ENCODE data around the gene PRR15.
"Not testable (repeated sequence)": the region's sequence is repeated elsewhere in the genome, so short reads cannot be mapped to it uniquely, and the experiment has no call there.

The PRR15 gene, protein sequence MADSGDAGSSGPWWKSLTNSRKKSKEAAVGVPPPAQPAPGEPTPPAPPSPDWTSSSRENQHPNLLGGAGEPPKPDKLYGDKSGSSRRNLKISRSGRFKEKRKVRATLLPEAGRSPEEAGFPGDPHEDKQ

GRCh38 chr7:29563590-29564495, at the start of gene PRR15:
PRR15 (plus strand) TSS chr7:29563835; CDS start chr7:29566330, 2,495 bp downstream.
- FAIRE-seq, result no peak
- DNase-seq (ENCODE audit: insufficient read length, low spot score), result no peak

GRCh38 chr7:29516491-29516890, 47.1 kb upstream of the PRR15 start:
- no peak for DNase-seq (ENCODE audit: insufficient read length, low spot score)
- no peak for FAIRE-seq

DNA sequence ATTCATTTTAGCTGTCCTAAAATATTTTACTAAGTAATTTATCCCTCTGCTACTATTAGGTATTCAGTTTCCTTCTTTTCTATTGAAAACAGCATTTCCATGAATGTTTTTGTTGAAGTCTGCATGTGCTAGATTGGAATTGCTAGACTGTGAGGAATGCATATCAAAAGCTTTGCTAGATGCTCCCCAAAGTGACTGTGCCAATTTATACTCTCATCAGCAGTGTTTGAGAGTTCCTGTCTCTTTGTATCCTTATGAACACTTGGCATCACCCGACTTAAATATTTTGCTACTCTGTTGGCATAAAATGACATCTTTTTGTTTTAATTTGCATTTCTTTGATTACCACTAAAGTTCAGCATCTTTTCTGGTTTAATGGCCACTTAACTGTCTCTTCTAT, 45.0 kb upstream of the PRR15 start:
- no peak for FAIRE-seq

GRCh38 chr7:29523728-29524127, 39.9 kb upstream of the PRR15 start:
- DNase-seq (ENCODE audit: insufficient read length, low spot score), result no peak
- FAIRE-seq, result no peak

More for the DNA sequence above, 45.0 kb upstream of the PRR15 start:
- DNase-seq (ENCODE audit: insufficient read length, low spot score), result no peak

DNA sequence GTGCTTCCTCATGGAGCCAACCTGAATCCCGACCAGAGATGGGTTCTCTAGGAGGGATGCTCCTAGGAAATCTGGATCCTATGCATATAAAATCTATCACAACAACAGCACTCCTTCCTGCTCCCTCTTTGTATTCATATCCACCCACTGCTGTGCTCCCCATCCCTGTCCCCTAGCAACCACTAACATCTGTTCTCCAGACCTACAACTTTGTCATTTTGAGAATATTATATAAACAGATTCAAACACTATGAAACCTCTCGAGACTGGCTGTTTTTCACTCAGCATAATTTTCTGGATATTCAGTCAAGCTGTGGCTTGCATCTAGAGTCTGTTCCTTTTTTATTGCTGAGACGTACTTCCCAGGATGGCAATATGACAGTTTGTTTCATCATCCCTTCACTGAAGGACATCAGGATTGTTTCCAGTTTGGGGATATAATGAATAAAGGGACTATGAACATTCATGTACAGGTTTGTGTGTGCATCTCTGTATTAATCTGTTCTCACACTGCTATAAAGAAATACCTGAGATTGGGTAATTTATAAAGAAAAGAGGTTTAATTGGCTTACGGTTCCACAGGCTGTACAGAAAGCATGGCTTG, 36.0 kb upstream of the PRR15 start:
- no peak for FAIRE-seq

DNA sequence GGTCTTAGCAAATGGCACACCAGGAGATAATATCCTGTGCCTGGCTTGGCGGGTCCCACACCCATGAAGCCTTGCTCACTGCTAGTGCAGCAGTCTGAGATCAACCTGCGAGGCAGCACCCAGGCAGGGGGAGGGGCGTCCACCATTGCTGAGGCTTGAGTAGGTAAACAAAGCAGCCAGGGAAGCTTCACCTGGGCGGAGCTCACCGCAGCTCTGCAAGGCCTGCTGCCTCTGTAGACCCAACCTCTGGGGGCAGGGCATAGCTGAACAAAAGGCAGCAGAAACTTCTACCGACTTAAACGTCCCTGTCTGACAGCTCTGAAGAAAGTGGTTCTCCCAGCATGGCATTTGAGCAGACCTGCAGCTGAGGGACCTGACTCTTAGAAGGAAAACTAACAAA, 35.1 kb upstream of the PRR15 start:
- not testable (repeated sequence) for DNase-seq (ENCODE audit: insufficient read length, low spot score); FAIRE-seq

More for the DNA sequence above, 36.0 kb upstream of the PRR15 start:
- no peak for DNase-seq (ENCODE audit: insufficient read length, low spot score)

- FAIRE-seq (no peak), DNase-seq (ENCODE audit: insufficient read length, low spot score) (no peak)
Observed at GRCh38 chr7:29538389-29538788, 25.2 kb upstream of the PRR15 start.

- no peak for FAIRE-seq
- no peak for DNase-seq (ENCODE audit: insufficient read length, low spot score)
Observed at GRCh38 chr7:29539471-29539870, 24.2 kb upstream of the PRR15 start.

DNA sequence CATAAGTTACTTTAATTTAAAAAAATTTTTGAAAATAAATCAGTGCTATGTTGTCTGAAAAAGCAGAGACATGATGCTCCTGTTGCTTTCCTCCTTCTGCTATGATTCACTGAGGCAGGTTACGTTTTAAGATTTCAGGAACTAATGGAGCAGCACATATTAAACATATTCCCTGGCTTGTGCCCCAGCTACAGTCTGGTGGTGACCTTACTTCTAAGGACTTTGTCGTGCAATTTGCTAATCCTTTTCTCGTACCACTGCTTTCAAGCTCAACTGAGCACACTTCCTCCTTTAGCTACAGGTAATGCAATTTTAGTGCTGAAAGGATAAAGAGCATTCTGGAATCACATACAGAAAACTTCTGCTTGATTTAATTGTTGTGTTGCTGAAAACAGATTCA, 16.2 kb upstream of the PRR15 start:
- no peak for FAIRE-seq
- no peak for DNase-seq (ENCODE audit: insufficient read length, low spot score)

- FAIRE-seq (no peak), DNase-seq (ENCODE audit: insufficient read length, low spot score) (no peak)
Observed at GRCh38 chr7:29548823-29549222, 14.8 kb upstream of the PRR15 start.

DNA sequence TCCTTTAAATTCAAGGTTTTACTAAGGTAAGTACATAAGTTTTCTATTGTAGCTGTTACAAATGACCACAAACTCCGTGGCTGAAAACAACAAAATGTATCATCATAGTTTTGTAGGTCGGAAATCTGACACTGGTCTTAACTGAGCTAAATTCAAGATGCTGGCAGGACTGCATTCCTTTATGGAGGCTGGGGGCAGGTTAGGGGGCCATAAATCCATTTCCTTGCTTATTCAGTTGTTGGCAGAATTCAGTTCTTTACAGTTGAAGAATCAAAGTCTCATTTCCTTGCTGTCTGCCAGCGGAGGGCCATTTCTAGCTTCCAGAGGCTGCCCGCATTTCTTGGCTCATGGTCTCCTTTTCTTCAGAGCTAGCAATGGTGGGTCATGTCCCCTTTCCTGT, 11.2 kb upstream of the PRR15 start:
- FAIRE-seq (no peak), DNase-seq (ENCODE audit: insufficient read length, low spot score) (no peak)

- FAIRE-seq, result no peak
- no peak for DNase-seq (ENCODE audit: insufficient read length, low spot score)
Observed at GRCh38 chr7:29555061-29555460, 8.6 kb upstream of the PRR15 start.

DNA sequence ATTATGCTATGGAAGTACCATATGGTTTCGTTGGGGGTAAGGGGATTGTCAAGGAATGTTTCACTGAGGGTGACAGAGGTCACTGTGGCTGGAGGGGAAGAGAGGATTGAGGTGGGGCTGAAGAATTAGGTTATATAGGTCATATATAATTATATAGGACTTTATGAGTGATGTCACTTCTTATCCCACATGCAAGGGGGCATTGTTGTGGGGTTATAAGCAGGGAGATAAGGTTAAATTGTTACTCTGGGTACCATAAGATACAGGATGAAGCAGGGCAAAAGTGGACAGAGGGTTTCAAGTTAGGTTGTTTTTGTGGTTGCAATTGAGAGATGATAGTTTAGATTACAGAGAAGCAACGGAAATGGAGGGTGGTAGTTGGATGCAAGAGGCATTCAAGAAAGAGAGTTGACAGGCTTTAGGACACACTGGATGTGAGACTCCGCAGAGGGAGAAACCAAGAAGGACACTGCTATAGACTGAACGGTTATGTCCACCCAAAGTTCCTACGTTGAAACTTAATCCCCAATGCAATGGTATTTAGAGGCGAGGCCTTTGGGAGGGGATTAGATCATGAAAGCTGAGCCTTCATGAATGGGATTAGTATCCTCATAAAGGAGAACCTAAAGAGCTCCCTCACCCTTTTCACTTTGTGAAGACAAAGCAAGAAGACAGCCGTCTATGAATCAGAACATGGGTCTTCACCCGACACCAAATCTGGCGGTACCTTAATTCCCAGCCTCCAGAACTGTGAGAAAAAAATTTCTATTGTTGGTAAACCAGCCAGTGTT, 7.0 kb upstream of the PRR15 start:
- DNase-seq (ENCODE audit: insufficient read length, low spot score) (no peak), FAIRE-seq (no peak)

GRCh38 chr7:29557954-29558353, 5.7 kb upstream of the PRR15 start:
- FAIRE-seq (no peak), DNase-seq (ENCODE audit: insufficient read length, low spot score) (no peak)

DNA sequence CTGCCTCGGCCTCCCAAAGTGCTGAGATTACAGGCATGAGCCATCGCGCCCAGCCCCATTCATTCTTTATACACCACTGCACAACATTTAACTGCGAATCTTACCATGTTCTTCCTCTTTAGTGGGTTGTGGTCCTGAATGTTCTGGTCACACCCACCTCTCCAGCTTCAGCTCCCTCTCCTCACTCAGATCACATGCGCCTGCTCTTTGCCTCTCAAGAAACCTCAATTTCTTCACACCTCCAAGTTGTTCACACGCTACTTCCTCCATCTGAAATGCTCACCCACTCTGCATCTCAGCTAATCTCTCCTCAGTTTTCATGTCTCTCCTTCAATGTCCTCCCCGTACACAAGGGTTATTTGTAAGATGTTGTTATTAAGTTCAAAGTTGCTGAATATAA, 2.4 kb upstream of the PRR15 start:
- DNase-seq (ENCODE audit: insufficient read length, low spot score) (no peak), FAIRE-seq (no peak)

DNA sequence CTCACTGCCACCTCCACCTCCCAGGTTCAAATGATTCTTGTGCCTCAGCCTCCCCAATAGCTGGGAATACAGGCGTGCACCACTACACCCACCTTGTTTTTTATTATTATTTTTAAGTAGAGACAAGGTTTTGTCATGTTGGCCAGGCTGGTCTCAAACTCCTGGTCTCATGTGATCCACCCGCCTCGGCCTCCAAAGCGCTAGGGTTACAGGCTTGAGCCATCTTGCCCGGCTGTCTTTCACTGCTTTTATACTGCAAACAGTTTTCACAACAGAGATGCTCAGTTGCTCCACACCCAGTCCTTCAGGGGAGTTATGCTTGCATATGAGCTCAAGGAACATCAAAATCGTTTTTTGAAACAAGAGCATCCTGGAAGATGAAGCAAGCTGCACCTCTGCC, 1.3 kb upstream of the PRR15 start:
- DNase-seq (ENCODE audit: insufficient read length, low spot score) (no peak), FAIRE-seq (no peak)

DNA sequence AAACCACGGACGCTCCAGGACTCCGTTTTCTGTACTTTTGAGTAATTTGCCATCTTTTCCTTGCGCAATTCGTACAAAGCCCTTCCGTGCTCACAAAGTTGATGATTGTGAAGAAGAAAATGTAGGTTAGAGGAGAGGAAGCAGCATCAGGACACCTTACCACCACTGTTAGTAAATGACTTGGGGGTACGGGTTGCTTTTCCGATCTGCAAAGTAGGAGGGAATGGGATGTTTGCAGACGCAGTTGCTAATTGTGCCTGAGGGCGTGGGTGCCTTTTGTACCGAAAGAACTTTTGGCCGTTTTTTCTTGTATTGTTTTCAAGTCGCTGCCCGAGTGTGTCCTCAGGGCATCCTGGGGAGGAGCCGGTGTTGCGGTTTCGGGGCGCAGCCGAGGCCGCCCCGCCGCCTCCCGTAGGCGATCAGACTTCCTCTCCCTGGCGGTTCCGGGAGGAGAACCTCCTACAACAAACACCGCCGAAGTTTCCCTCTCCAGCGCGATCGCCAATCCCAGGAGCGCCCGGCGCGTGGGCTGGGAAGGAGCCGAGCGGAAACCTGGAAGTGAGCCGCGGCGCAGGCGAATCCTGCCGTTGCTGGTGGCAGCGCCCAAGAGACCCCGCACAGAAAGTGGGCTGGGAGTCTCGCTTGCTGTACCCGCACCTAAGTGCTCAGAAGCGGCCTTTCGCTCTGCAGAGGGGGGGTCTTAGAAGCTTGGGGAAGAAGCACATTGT, 1.0 kb downstream of the PRR15 start:
- no peak for DNase-seq (ENCODE audit: insufficient read length, low spot score)
- no peak for FAIRE-seq

DNA sequence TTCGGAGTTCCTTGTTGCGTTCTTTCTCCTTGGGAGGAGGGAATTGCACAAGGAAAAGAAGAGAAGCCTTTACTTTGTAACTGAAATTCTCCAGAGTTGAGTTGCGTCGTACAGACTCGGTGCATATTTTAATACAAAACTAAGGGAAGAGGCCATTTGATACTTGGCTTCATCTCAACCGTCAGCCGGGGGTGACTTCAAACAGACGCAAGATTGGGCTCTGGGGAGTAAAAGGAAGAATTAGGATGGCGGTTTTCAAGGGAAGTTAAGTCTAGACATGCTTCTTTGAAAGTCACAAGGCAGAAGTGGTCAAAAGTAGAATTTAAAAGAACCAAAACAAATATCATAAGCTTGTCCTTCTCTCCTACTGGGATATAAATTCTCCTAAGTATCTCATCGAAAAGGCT, 1.6 kb downstream of the PRR15 start:
- FAIRE-seq, result no peak
- DNase-seq (ENCODE audit: insufficient read length, low spot score), result no peak

DNA sequence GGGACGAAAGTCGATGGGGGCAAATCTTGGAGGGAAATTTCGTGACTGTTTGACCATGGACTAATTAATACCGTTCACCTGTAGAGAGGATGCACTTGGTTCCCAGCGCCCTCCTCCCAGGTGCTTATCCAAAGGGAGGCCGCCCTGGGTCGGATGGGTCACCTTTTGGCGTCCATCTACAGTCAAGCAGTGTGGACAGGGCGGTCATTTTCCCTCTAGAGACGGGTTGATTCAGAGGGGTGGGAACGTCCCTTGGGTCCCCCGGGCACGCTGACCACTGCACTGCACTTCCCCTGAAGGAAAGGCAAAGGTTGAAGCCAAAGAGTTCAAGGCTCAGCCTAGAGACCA, 2.0 kb downstream of the PRR15 start:
- no peak for FAIRE-seq

GRCh38 chr7:29565982-29566746, 2.5 kb downstream of the PRR15 start:
- DNase-seq (ENCODE audit: insufficient read length, low spot score), result no peak
- FAIRE-seq, result no peak

More for the DNA sequence above, 2.0 kb downstream of the PRR15 start:
- DNase-seq (ENCODE audit: insufficient read length, low spot score), result no peak
